GM19468 (cell line): ENCODE measurements around the gene SMCO4.
"Not testable (repeated sequence)": the region's sequence is repeated elsewhere in the genome, so short reads cannot be mapped to it uniquely, and the experiment has no call there.

Source experiments
- ATAC-seq: cut with Tn5 transposase; IDR thresholded peaks from one replicate; pipeline ENCODE4 v1.9.1; 2021; ENCODE audit warnings: mild to moderate bottlenecking, moderate library complexity, moderate number of reproducible peaks; ENCODE audit not compliant: unreplicated experiment; ENCODE audit errors: extremely low read depth

The SMCO4 gene

GRCh38 chr11:93481696-93482095 lies 61.5 kb downstream of the SMCO4 start:
- no peak for ATAC-seq

GRCh38 chr11:93481279-93481678 lies 61.9 kb downstream of the SMCO4 start:
- no peak for ATAC-seq

GRCh38 chr11:93480756-93481155 lies 62.4 kb downstream of the SMCO4 start:
- no peak for ATAC-seq

- ATAC-seq: no peak
These were observed 62.9 kb downstream of the SMCO4 start for GRCh38 chr11:93480256-93480655.

- no peak for ATAC-seq
These were observed 64.3 kb downstream of the SMCO4 start for GRCh38 chr11:93478841-93479240.

- ATAC-seq: no peak
These were observed 65.4 kb downstream of the SMCO4 start for GRCh38 chr11:93477684-93478234.

- ATAC-seq: no peak
These were observed 66.4 kb downstream of the SMCO4 start for GRCh38 chr11:93476796-93477195.

- no peak for ATAC-seq
These were observed 69.1 kb downstream of the SMCO4 start for GRCh38 chr11:93474123-93474522.

- ATAC-seq: no peak
These were observed 74.9 kb downstream of the SMCO4 start for GRCh38 chr11:93468290-93468689.

- no peak for ATAC-seq
These were observed 76.1 kb downstream of the SMCO4 start for GRCh38 chr11:93467054-93467453.

- ATAC-seq: no peak
These were observed 78.2 kb downstream of the SMCO4 start for GRCh38 chr11:93464927-93465540.

- not testable (repeated sequence) for ATAC-seq
These were observed 79.5 kb downstream of the SMCO4 start for GRCh38 chr11:93463666-93464065.

GRCh38 chr11:93458286-93458685 lies 84.9 kb downstream of the SMCO4 start:
- ATAC-seq: no peak

GRCh38 chr11:93444617-93445073 lies 98.5 kb downstream of the SMCO4 start:
- ATAC-seq: no peak

- ATAC-seq: not testable (repeated sequence)
These were observed 100.0 kb downstream of the SMCO4 start for GRCh38 chr11:93443232-93443631.

- no peak for ATAC-seq
These were observed 110.9 kb downstream of the SMCO4 start for GRCh38 chr11:93432247-93432646.
